Measurements from ENCODE around the gene ARHGEF39. TPM values are rescaled to one million over a fixed set of nuclear protein-coding genes. Genes with fewer than 3 reads are reported as not detected.

The ARHGEF39 gene
- total RNA-seq, 8 experiments from 2014 or later = 0.41 to 7.2 (median 3.0) TPM

- in situ Hi-C loops (cut with MboI; ENCODE audit: low pct_unique_long_range_greater_than_20kb in 2 of 9, low sequenced_read_pairs in 9 of 9, unreplicated experiment in 9 of 9) = no loop called here
- ATAC-seq (replicated peaks in 6 of 8) = no peak
- 100% methylated on average over 1 to 4 of the region's 7 CpGs; no CpG with 5 or more reads in 4 of the 10 experiments for WGBS, 10 experiments
- Histone ChIP-seq H3K27ac (no peak overlapping the region), H3K4me3 (no peak overlapping the region), H3K4me1 (replicated peaks in 1 of 2) (no peaks in the 10 kb centered on the region)
These were observed 37.7 kb upstream of the ARHGEF39 start for GRCh38 chr9:35702696-35703095.

- Histone ChIP-seq H3K4me3 (no peak overlapping the region), H3K27ac (no peak overlapping the region), H3K4me1 (replicated peaks in 1 of 2) (no peaks in the 10 kb centered on the region)
- no peak for ATAC-seq (replicated peaks in 6 of 8)
- in situ Hi-C loops (cut with MboI; ENCODE audit: low pct_unique_long_range_greater_than_20kb in 2 of 9, low sequenced_read_pairs in 9 of 9, unreplicated experiment in 9 of 9) = no loop called here
These were observed 35.9 kb upstream of the ARHGEF39 start for GRCh38 chr9:35700942-35701341.

- 69 to 100% (median 96%) methylated on average over 1 to 6 of the region's 11 CpGs; no CpG with 5 or more reads in 3 of the 10 experiments for WGBS, 10 experiments
- in situ Hi-C loops (cut with MboI; ENCODE audit: low pct_unique_long_range_greater_than_20kb in 2 of 9, low sequenced_read_pairs in 9 of 9, unreplicated experiment in 9 of 9) = no loop called here
- Histone ChIP-seq H3K4me1 (replicated peaks in 1 of 2) (no peaks in the 10 kb centered on the region), H3K27ac (no peak overlapping the region), H3K4me3 (no peak overlapping the region)
- no peak for ATAC-seq (replicated peaks in 6 of 8)
These were observed 35.0 kb upstream of the ARHGEF39 start for GRCh38 chr9:35700031-35700430.

- in situ Hi-C loops (cut with MboI; ENCODE audit: low pct_unique_long_range_greater_than_20kb in 2 of 9, low sequenced_read_pairs in 9 of 9, unreplicated experiment in 9 of 9) = no loop called here
- Histone ChIP-seq H3K4me3 (no peak overlapping the region), H3K27ac (no peak overlapping the region), H3K4me1 (replicated peaks in 1 of 2) (no peaks in the 10 kb centered on the region)
- WGBS, 10 experiments = 83 to 100% (median 96%) methylated on average over 1 to 4 of the region's 5 CpGs; no CpG with 5 or more reads in 4 of the 10 experiments
- ATAC-seq (replicated peaks in 6 of 8) = no peak
These were observed 33.2 kb upstream of the ARHGEF39 start for GRCh38 chr9:35698231-35698630.

- peak in 3 of 8 experiments; percentile 13 to 35 (median 22) for ATAC-seq (replicated peaks in 6 of 8)
- 60 to 100% (median 82%) methylated on average over 2 to 5 of the region's 14 CpGs; no CpG with 5 or more reads in 6 of the 10 experiments for WGBS, 10 experiments
- H3K27ac ChIP-seq = no peak overlapping the region
- H3K4me3 ChIP-seq = no peak overlapping the region
- no peaks in the 10 kb centered on the region for H3K4me1 ChIP-seq (replicated peaks in 1 of 2)
- in situ Hi-C loops (cut with MboI; ENCODE audit: low pct_unique_long_range_greater_than_20kb in 2 of 9, low sequenced_read_pairs in 9 of 9, unreplicated experiment in 9 of 9) = no loop called here
These were observed 32.5 kb upstream of the ARHGEF39 start for GRCh38 chr9:35697486-35697885.

- in situ Hi-C loops (cut with MboI; ENCODE audit: low pct_unique_long_range_greater_than_20kb in 2 of 9, low sequenced_read_pairs in 9 of 9, unreplicated experiment in 9 of 9) = no loop called here
- no peaks in the 10 kb centered on the region for H3K4me1 ChIP-seq (replicated peaks in 1 of 2)
- peak; percentile 67 to 85 (median 76) for ATAC-seq (replicated peaks in 6 of 8)
- WGBS, 10 experiments = 10 to 62% (median 41%) methylated on average over 2 to 8 of the region's 9 CpGs; no CpG with 5 or more reads in 2 of the 10 experiments
- H3K27ac ChIP-seq = no peak overlapping the region
- H3K4me3 ChIP-seq = no peak overlapping the region
These were observed 31.7 kb upstream of the ARHGEF39 start for GRCh38 chr9:35696520-35697215.

GRCh38 chr9:35695943-35696401 lies 31.0 kb upstream of the ARHGEF39 start:
- peak in 1 of 8 experiments; percentile 5 for ATAC-seq (replicated peaks in 6 of 8)
- no peak overlapping the region for H3K27ac ChIP-seq
- no peak overlapping the region for H3K4me3 ChIP-seq
- H3K4me1 ChIP-seq (replicated peaks in 1 of 2) = peaks cover 0 to 3% of the 10 kb centered on the region in 2 donors
- 90 to 100% (median 100%) methylated on average over 1 to 2 of the region's 3 CpGs; no CpG with 5 or more reads in 4 of the 10 experiments for WGBS, 10 experiments
- in situ Hi-C loops (cut with MboI; ENCODE audit: low pct_unique_long_range_greater_than_20kb in 2 of 9, low sequenced_read_pairs in 9 of 9, unreplicated experiment in 9 of 9) = no loop called here

- Histone ChIP-seq H3K27ac (no peak overlapping the region), H3K4me3 (no peak overlapping the region), H3K4me1 (replicated peaks in 1 of 2) (peaks cover 0 to 18% of the 10 kb centered on the region in 2 donors)
- in situ Hi-C loops (cut with MboI; ENCODE audit: low pct_unique_long_range_greater_than_20kb in 2 of 9, low sequenced_read_pairs in 9 of 9, unreplicated experiment in 9 of 9) = no loop called here
- 50 to 93% (median 74%) methylated on average over 2 to 11 of the region's 13 CpGs; no CpG with 5 or more reads in 1 of the 10 experiments for WGBS, 10 experiments
- ATAC-seq (replicated peaks in 6 of 8) = no peak
These were observed 26.8 kb upstream of the ARHGEF39 start for GRCh38 chr9:35691757-35692301.

GRCh38 chr9:35691334-35691650 lies 26.3 kb upstream of the ARHGEF39 start:
- peak overlapping the region in 4 of 5 donors; percentile 29 to 45 (median 41) for H3K4me3 ChIP-seq
- no peak overlapping the region for H3K27ac ChIP-seq
- peak in 1 of 8 experiments; percentile 13 for ATAC-seq (replicated peaks in 6 of 8)
- peaks cover 0 to 18% of the 10 kb centered on the region in 2 donors for H3K4me1 ChIP-seq (replicated peaks in 1 of 2)
- 30 to 100% (median 56%) methylated on average over 1 to 4 of the region's 10 CpGs; no CpG with 5 or more reads in 7 of the 10 experiments for WGBS, 10 experiments
- in situ Hi-C loops (cut with MboI; ENCODE audit: low pct_unique_long_range_greater_than_20kb in 2 of 9, low sequenced_read_pairs in 9 of 9, unreplicated experiment in 9 of 9) = no loop called here

GRCh38 chr9:35690614-35691333 lies 25.8 kb upstream of the ARHGEF39 start:
- no CpG with 5 or more reads among the region's 61 CpGs for WGBS, 10 experiments
- in situ Hi-C loops (cut with MboI; ENCODE audit: low pct_unique_long_range_greater_than_20kb in 2 of 9, low sequenced_read_pairs in 9 of 9, unreplicated experiment in 9 of 9) = no loop called here
- H3K27ac ChIP-seq = no peak overlapping the region

GRCh38 chr9:35690294-35690613 lies 25.3 kb upstream of the ARHGEF39 start:
- Histone ChIP-seq H3K4me1 (replicated peaks in 1 of 2) (peaks cover 0 to 18% of the 10 kb centered on the region in 2 donors), H3K27ac (no peak overlapping the region), H3K4me3 (peak overlapping the region; percentile 23 to 45 (median 37))
- in situ Hi-C loops (cut with MboI; ENCODE audit: low pct_unique_long_range_greater_than_20kb in 2 of 9, low sequenced_read_pairs in 9 of 9, unreplicated experiment in 9 of 9) = no loop called here
- no peak for ATAC-seq (replicated peaks in 6 of 8)
- WGBS, 10 experiments = 0 to 1% methylated on average over 2 to 13 of the region's 21 CpGs; no CpG with 5 or more reads in 8 of the 10 experiments

More at GRCh38 chr9:35690614-35691333, 25.8 kb upstream of the ARHGEF39 start:
- peak; percentile 49 to 66 (median 59) for ATAC-seq (replicated peaks in 6 of 8)
- peaks cover 0 to 18% of the 10 kb centered on the region in 2 donors for H3K4me1 ChIP-seq (replicated peaks in 1 of 2)
- H3K4me3 ChIP-seq = peak overlapping the region; percentile 23 to 45 (median 37)

- in situ Hi-C loops (cut with MboI; ENCODE audit: low pct_unique_long_range_greater_than_20kb in 2 of 9, low sequenced_read_pairs in 9 of 9, unreplicated experiment in 9 of 9) = no loop called here
- 0 to 26% (median 3%) methylated on average over 4 to 7 of the region's 61 CpGs; no CpG with 5 or more reads in 7 of the 10 experiments for WGBS, 10 experiments
- Histone ChIP-seq H3K4me3 (peak within 1 kb of the TSS; percentile 23 to 45 (median 37)), H3K27ac (no peak within 1 kb of the TSS), H3K4me1 (replicated peaks in 1 of 2) (peaks cover 0 to 18% of the 10 kb centered on the region in 2 donors)
- ATAC-seq (replicated peaks in 6 of 8) = peak in 6 of 8 experiments; percentile 25 to 66 (median 35)
These were observed 24.7 kb upstream of the ARHGEF39 start, which contains the start of gene TPM2 for GRCh38 chr9:35689542-35690293. Gene TPM2 (minus strand): TSS chr9:35689925. CDS start chr9:35689817, 108 bp downstream.
